Muscle of back (tissue), 11 donors: Measurements from ENCODE around the gene SLC43A3. TPM values are rescaled to one million over a fixed set of nuclear protein-coding genes. Genes with fewer than 3 reads are reported as not detected.

Experiments used
- DNase-seq, 3 donors: peaks; one replicate each; pipeline versions ENCODE4 v3.0.0 to v3.0.0-alpha.2; 2013
- polyA plus RNA-seq, 10 donors: library from polyadenylated mRNA; unstranded; fragments of 120-200 nt; gene quantifications; one replicate each; pipeline ENCODE4 v1.2.1, GENCODE V29; 2013; ENCODE audit not compliant: insufficient read length in 10 of 10

Gene SLC43A3
- polyA plus RNA-seq, 10 donors, result 25.9 to 43.0 (median 31.8) TPM

- DNase-seq, result no peak
Observed at GRCh38 chr11:57360991-57361390, 65.9 kb downstream of the SLC43A3 start.

DNA sequence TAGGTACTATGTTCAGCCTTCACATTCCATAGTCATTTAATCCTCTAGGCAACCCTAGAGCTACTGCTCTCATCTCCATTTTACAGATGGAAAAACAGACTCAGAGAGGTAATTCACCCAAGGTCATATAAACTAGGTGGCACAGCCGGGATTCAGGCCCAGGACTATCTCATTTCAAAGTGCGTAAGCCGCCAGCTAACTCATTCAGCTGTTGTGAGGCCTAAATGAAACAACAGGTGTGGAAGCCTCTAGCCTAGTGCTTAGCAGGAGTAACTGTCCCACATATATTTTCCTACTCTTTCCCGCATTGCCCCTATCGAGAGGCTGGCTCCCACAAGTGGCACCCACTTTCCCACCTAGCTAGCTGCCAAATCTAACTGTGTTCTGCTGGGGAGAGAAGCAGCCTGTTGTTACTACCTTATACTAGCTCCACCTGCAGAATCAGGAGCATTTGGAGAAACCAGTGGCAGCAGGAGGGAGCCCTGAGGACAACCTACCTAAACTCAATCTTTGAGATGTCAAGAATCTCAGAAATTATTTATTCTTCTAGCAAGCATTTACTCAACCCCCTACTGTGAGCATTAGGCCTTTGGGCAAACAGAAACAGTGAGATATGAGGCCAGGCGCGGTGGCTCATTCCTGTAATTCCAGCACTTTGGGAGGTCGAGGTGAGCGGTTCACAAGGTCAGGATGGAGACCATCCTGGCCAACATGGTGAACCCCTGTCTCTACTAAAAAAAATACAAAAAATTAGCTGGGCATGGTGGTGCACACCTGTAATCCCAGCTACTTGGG, 66.8 kb downstream of the SLC43A3 start:
- peak in 2 of 3 donors; percentile 46 to 54 for DNase-seq

DNA sequence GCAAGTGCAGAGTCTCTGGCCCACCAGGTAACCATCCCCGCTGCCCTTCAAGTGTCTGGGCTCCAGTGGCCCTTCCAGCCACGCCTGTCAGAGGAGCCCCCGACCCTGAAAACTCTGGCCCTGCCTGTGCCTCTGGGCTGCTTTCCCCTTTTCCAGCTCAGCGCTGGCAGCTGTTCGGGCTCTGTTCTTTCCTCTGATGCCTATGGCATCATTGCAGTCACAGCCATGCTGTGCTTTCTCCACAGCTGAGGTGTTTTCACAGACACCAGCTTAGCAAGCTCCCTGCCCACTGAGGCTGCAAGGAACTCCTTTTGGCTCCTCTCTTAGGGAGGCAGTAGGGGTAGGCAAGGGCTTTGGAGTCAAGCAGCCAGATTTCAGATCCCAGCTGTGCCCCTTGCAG, 67.5 kb downstream of the SLC43A3 start:
- DNase-seq, result no peak

DNA sequence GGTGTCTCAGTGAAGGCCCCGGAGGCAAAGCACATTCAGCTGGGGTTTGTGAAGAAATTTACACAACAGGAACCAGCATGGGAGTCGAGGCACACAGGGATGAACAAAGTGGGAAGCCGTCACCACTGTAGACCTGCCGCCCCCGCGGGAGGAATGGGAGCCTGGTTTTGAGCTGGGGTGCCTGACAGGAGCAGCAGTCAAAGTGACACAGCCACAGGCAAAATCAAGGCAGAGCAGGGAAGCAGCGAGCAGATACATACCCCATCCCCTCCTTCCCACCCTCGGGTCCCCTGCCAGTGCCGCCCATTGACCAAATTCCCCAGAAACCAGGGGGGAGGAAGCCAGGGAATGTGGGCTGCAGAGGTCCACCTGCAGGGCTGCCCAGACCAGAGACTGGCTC, 67.9 kb downstream of the SLC43A3 start:
- no peak for DNase-seq

- peak in 1 of 3 donors; percentile 29 for DNase-seq
Observed at GRCh38 chr11:57358543-57358961, 68.4 kb downstream of the SLC43A3 start.

GRCh38 chr11:57357856-57358255, 69.1 kb downstream of the SLC43A3 start:
- DNase-seq, result peak in 2 of 3 donors; percentile 43 to 65

- no peak for DNase-seq
Observed at GRCh38 chr11:57357310-57357709, 69.6 kb downstream of the SLC43A3 start.

Other genes starting within 250 kb of the SLC43A3 start
- gene LRRC55, start 245.2 kb downstream of the SLC43A3 start, polyA plus RNA-seq, result 1 to 10 TPM in 8 of 10 donors, under 1 TPM in 2; 0.73 to 2.4 (median 1.5) TPM
- 100 to 1,000 TPM in 2 of 10 donors, 10 to 100 TPM in 8; 66.8 to 129 (median 87.1) TPM for gene APLNR, start 189.9 kb downstream of the SLC43A3 start, polyA plus RNA-seq
- gene TNKS1BP1, start 102.2 kb downstream of the SLC43A3 start, polyA plus RNA-seq, result 100 to 1,000 TPM in 8 of 10 donors, 10 to 100 TPM in 2; 93.5 to 122 (median 110) TPM
- gene SSRP1, start 91.2 kb downstream of the SLC43A3 start, polyA plus RNA-seq, result 100 to 1,000 TPM in 5 of 10 donors, 10 to 100 TPM in 5; 82.0 to 138 (median 101) TPM
- gene P2RX3, start 88.8 kb downstream of the SLC43A3 start, polyA plus RNA-seq, result 1 to 10 TPM; 1.9 to 7.0 (median 4.1) TPM
- gene PRG3, start 46.0 kb downstream of the SLC43A3 start, polyA plus RNA-seq, result 1 to 10 TPM in 1 of 10 donors, under 1 TPM in 3, not detected in 6; 0.33 to 1.3 (median 0.48) TPM
- 1 to 10 TPM in 3 of 10 donors, under 1 TPM in 6, not detected in 1; 0.12 to 4.8 (median 0.79) TPM for gene PRG2, start 36.5 kb downstream of the SLC43A3 start, polyA plus RNA-seq
- gene RTN4RL2, start 33.4 kb upstream of the SLC43A3 start, polyA plus RNA-seq, result 10 to 100 TPM; 17.2 to 35.0 (median 25.7) TPM
- gene SLC43A1, start 88.6 kb upstream of the SLC43A3 start, polyA plus RNA-seq, result 10 to 100 TPM in 6 of 10 donors, 1 to 10 TPM in 4; 7.8 to 14.9 (median 10.2) TPM
- 10 to 100 TPM; 28.8 to 57.7 (median 36.6) TPM for gene TIMM10, start 103.6 kb upstream of the SLC43A3 start, polyA plus RNA-seq
- gene SMTNL1, start 110.5 kb upstream of the SLC43A3 start, polyA plus RNA-seq, result 100 to 1,000 TPM in 9 of 10 donors, 10 to 100 TPM in 1; 78.8 to 282 (median 173) TPM
- 10 to 100 TPM; 16.5 to 27.4 (median 24.2) TPM for gene UBE2L6, start 140.6 kb upstream of the SLC43A3 start, polyA plus RNA-seq
- 100 to 1,000 TPM in 5 of 10 donors, 10 to 100 TPM in 5; 79.3 to 123 (median 102) TPM for gene SERPING1, start 170.6 kb upstream of the SLC43A3 start, polyA plus RNA-seq
- 1 to 10 TPM; 1.1 to 3.4 (median 1.6) TPM for gene YPEL4, start 222.8 kb upstream of the SLC43A3 start, polyA plus RNA-seq
- 10 to 100 TPM in 1 of 10 donors, 1 to 10 TPM in 9; 7.0 to 12.2 (median 8.9) TPM for gene CLP1, start 230.6 kb upstream of the SLC43A3 start, polyA plus RNA-seq
- 10 to 100 TPM; 27.2 to 36.7 (median 30.5) TPM for gene ZDHHC5, start 241.0 kb upstream of the SLC43A3 start, polyA plus RNA-seq